GM12878 (cell line): ENCODE results near the gene TOX2. TPM values are rescaled to one million over a fixed set of nuclear protein-coding genes. Genes with fewer than 3 reads are reported as not detected.

ENCODE experiments used
- ATAC-seq: fragments of 200-7000 bp; cut with Tn5 transposase; 3 replicates; pipeline ENCODE4 v1.9.1; 2020; ENCODE audit warnings: mild to moderate bottlenecking, moderate library complexity
- BruUV-seq: library from RNA; stranded (reverse); fragments of 400-500 nt; replicated peaks from 2 replicates; lab custom pipeline; 2021; lab: Mats Ljungman, UMichigan
- CTCF ChIA-PET: fragments of 300-600 bp; sonication (Branson Sonifier 250); formaldehyde crosslinking; extraction: SDS; loops from one replicate; lab custom pipeline; 2021; ENCODE audit warnings: inconsistent platforms; lab: Yijun Ruan, JAX
- POLR2A ChIA-PET: fragments of 350-600 bp; formaldehyde crosslinking; extraction: SDS; loops from one replicate; lab custom pipeline; 2021; ENCODE audit warnings: inconsistent platforms; lab: Charles Lee
- RAD21 ChIA-PET: fragments of 300-600 bp; sonication (Branson Sonifier 250); formaldehyde crosslinking; loops from one replicate; lab custom pipeline; 2023; ENCODE audit warnings: antibody characterized with exemption; ENCODE audit not compliant: unreplicated experiment; lab: Charles Lee
- SMC1A ChIA-PET: fragments of 300-600 bp; sonication (Branson Sonifier 250); formaldehyde crosslinking; loops from one replicate; lab custom pipeline; 2023; ENCODE audit not compliant: unreplicated experiment, uncharacterized antibody; lab: Charles Lee
- DNase-seq: peaks from one replicate; pipeline ENCODE4 v3.0.0-alpha.2; 2011; ENCODE audit warnings: low read depth, low spot score
- FAIRE-seq: peaks from 3 replicates; lab custom pipeline; 2011; peaks lifted over from hg19 to GRCh38; lab: Jason Lieb, UNC
- H2AFZ ChIP-seq: 2 replicates; pipeline ENCODE4 v1.6.0; 2011; ENCODE audit warnings: low read depth, low read length, control low read depth; ENCODE audit not compliant: control insufficient read depth
- H3K27ac ChIP-seq: 2 replicates; pipeline ENCODE4 v1.5.1; 2011; ENCODE audit warnings: control low read depth; ENCODE audit not compliant: control insufficient read depth, insufficient read depth
- H3K27me3 ChIP-seq, 2 experiments: replicated peaks in 1 of 2; 2 replicates each; pipeline versions ENCODE4 v1.6.0 to v1.6.1; 2011; ENCODE audit warnings: low read length in 1 of 2; ENCODE audit not compliant: control insufficient read depth in 2 of 2, insufficient read depth in 2 of 2
- H3K36me3 ChIP-seq, 2 experiments: 2 replicates each; pipeline ENCODE4 v1.5.1; 2011; ENCODE audit warnings: low read length in 1 of 2; ENCODE audit not compliant: control insufficient read depth in 2 of 2, insufficient read depth in 2 of 2
- H3K4me1 ChIP-seq: 2 replicates; pipeline ENCODE4 v1.6.1; 2011; ENCODE audit warnings: mild to moderate bottlenecking, low read length, moderate library complexity, mixed read lengths; ENCODE audit not compliant: control insufficient read depth, insufficient read depth
- H3K4me2 ChIP-seq: 2 replicates; pipeline ENCODE4 v1.6.0; 2011; ENCODE audit warnings: control low read depth; ENCODE audit not compliant: control insufficient read depth, insufficient read depth
- H3K4me3 ChIP-seq: fragments of 200-600 bp; sonication (generic); 2 replicates; pipeline ENCODE4 v1.5.1; 2016
- H3K79me2 ChIP-seq: 2 replicates; pipeline ENCODE4 v1.6.0; 2011; ENCODE audit warnings: low read length; ENCODE audit not compliant: control insufficient read depth, insufficient read depth
- H3K9ac ChIP-seq: 2 replicates; pipeline ENCODE4 v1.8.0; 2011; ENCODE audit warnings: low read length, control low read depth, mixed read lengths; ENCODE audit not compliant: control insufficient read depth, insufficient read depth
- H3K9me3 ChIP-seq: replicated peaks from 3 replicates; pipeline ENCODE4 v1.5.1; 2011; ENCODE audit warnings: mild to moderate bottlenecking, low read length; ENCODE audit not compliant: control insufficient read depth, insufficient read depth
- H4K20me1 ChIP-seq: 2 replicates; pipeline ENCODE4 v1.6.0; 2011; ENCODE audit not compliant: control insufficient read depth, insufficient read depth
- EED ChIP-seq: sonication (generic); IDR thresholded peaks from 2 replicates; pipeline ENCODE4 v1.6.1; 2016; ENCODE audit warnings: antibody characterized with exemption, low read depth
- GATAD2B ChIP-seq: fragments of 450-650 bp; conservative IDR thresholded peaks from 2 replicates; pipeline ENCODE4 v1.6.1; 2017; ENCODE audit warnings: low read depth, mild to moderate bottlenecking, moderate library complexity
- NR2C1 ChIP-seq: fragments of 450-650 bp; IDR thresholded peaks from 2 replicates; pipeline ENCODE4 v1.6.1; 2017; ENCODE audit warnings: antibody characterized with exemption, mild to moderate bottlenecking, moderate library complexity
- POU2F2 ChIP-seq: IDR thresholded peaks from 3 replicates; pipeline ENCODE4 v1.6.1; 2011; ENCODE audit warnings: low read depth, mild to moderate bottlenecking, low read length, borderline replicate concordance
- RB1 ChIP-seq: fragments of 450-650 bp; formaldehyde crosslinking; IDR thresholded peaks from 2 replicates; pipeline ENCODE4 v1.6.1; 2017; ENCODE audit warnings: mild to moderate bottlenecking, borderline replicate concordance
- RUNX3 ChIP-seq: IDR thresholded peaks from 2 replicates; pipeline ENCODE4 v1.6.1; 2012; ENCODE audit warnings: low read length, inconsistent platforms
- SMARCA5 ChIP-seq: fragments of 450-650 bp; IDR thresholded peaks from 2 replicates; pipeline ENCODE4 v1.6.1; 2017; ENCODE audit warnings: mild to moderate bottlenecking
- SUZ12 ChIP-seq: fragments of 200-600 bp; sonication (generic); IDR thresholded peaks from one replicate; pipeline ENCODE4 v1.6.1; 2018; ENCODE audit warnings: antibody characterized with exemption, mild to moderate bottlenecking; ENCODE audit not compliant: unreplicated experiment
- TCF12 ChIP-seq: IDR thresholded peaks from 2 replicates; pipeline ENCODE4 v1.6.1; 2011; ENCODE audit warnings: low read depth, mild to moderate bottlenecking, low read length
- ZNF24 ChIP-seq: fragments of 450-650 bp; IDR thresholded peaks from 2 replicates; pipeline ENCODE4 v1.6.1; 2017; ENCODE audit warnings: antibody characterized with exemption, mild to moderate bottlenecking
- ZSCAN29 ChIP-seq: fragments of 450-650 bp; IDR thresholded peaks from 2 replicates; pipeline ENCODE4 v1.6.1; 2017; ENCODE audit warnings: mild to moderate bottlenecking, moderate library complexity
- WGBS: methylation state at CpG from one replicate; pipeline ENCODE4 v1.1.6; 2016; ENCODE audit warnings: low lambda C conversion rate; ENCODE audit not compliant: insufficient replicate concordance, insufficient coverage; ENCODE audit errors: missing lambda C conversion rate; 5-methylcytosine and 5-hydroxymethylcytosine counted together
- in situ Hi-C: fragments of 300-500 bp; cut with MboI; formaldehyde crosslinking; loops from 9 replicates; pipeline ENCODE4 v1.14.3; 2018; ENCODE audit warnings: mixed read lengths
- intact Hi-C: fragments of 100-400 bp; cut with micrococcal nuclease; formaldehyde crosslinking; loops from one replicate; pipeline ENCODE4 v1.14.2; 2022; ENCODE audit not compliant: unreplicated experiment
- polyA plus RNA-seq, 11 experiments: library from polyadenylated mRNA; depleted of rRNA in 4 of 11; unstranded in 6 of 11; stranded (reverse) in 5 of 11; fragments of >200 nt; fragmentation: Nextera tagmentation in 4 of 11; fragmentation: Illumina TruSeq in 1 of 11; extraction: Ambion mirVana in 4 of 11; extraction: Trizol in 1 of 11; gene quantifications; 1 replicate in 1 of 11; 2 replicates in 10 of 11; pipeline versions ENCODE4 v1.2.1 to v1.2.3, GENCODE V29; 2011 to 2016; ENCODE audit warnings: inconsistent platforms in 2 of 11, missing spikeins in 2 of 11, low read depth in 1 of 11
- total RNA-seq, 4 experiments: library from RNA; depleted of rRNA in 3 of 4; stranded (reverse); fragments of >200 nt in 3 of 4; fragmentation: Illumina TruSeq in 1 of 4; extraction: Trizol in 1 of 4; gene quantifications; 2 replicates each; pipeline versions ENCODE4 v1.2.1 to v1.2.3, GENCODE V29; 2013 to 2021
- TF ChIP-seq, protein P1 (sequence below): fragments of 450-650 bp; IDR thresholded peaks from 2 replicates; pipeline ENCODE4 v1.6.1; 2017; ENCODE audit warnings: mild to moderate bottlenecking
- TF ChIP-seq, protein P2 (sequence below): IDR thresholded peaks from 2 replicates; pipeline ENCODE4 v1.6.1; 2011; ENCODE audit warnings: mild to moderate bottlenecking, low read depth, low read length, moderate library complexity; ENCODE audit not compliant: insufficient replicate concordance

TOX2 gene
- total and polyA plus RNA-seq, 10 of the 15 experiments (the other 5 are each of a cell fraction or from before 2014, with no cell fraction given): 2.6 to 40.5 (median 7.9) TPM

DNA sequence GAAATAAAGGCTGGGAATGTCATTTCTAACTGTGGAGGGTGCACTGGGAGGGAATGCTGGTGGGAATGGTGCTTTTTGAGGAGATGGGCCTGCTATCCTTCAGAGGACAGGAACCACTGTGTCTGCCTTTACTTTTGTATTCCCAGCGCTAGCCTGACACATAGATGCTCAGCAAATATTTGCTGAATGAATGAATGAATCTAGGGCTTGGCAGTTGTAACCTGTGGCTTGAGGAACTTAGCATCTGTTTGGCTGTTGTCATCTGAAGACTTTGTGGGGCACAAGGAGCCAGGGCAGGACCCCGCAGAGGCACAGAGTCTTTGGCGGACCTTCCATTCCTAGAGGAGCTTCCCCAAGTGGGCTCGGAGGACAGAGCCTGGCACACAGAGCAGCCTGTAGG lies 6.1 kb downstream of the TOX2 start:
- intact Hi-C loops (loop anchor here (5.0 kb wide), 1 partner anchor 82 kb away; no protein-coding TSS in a partner anchor), in situ Hi-C loops (no loop called here)
- FAIRE-seq (no peak), DNase-seq (no peak), ATAC-seq (no peak)
- Histone ChIP-seq H4K20me1 (no peaks in the 10 kb centered on the region; the same call in 1 of the 2 replicates), H3K4me1 (peaks cover 43% of the 10 kb centered on the region), H3K27ac (no peak overlapping the region), H3K27me3 (no peaks in the 10 kb centered on the region; a peak in 1 of 4 replicates), H2AFZ (no peak overlapping the region), H3K79me2 (no peaks in the 10 kb centered on the region), H3K4me2 (no peak overlapping the region), H3K9ac (no peak overlapping the region), H3K9me3 (no peaks in the 10 kb centered on the region), H3K36me3 (no peaks in the 10 kb centered on the region), H3K4me3 (no peak overlapping the region)
- TF ChIP-seq ZNF24 (peak; percentile 81), RB1 (no peak)
- ChIA-PET POLR2A (interaction anchor here (0.5 to 1.0 kb wide), 6 partner anchors 15 to 174 kb away, joined by 3 to 7 read pairs (median 4); no protein-coding TSS in a partner anchor), SMC1A (interaction anchor here (0.9 to 7.5 kb wide), 7 partner anchors 10 to 240 kb away, joined by 3 to 68 read pairs (median 3); no protein-coding TSS in a partner anchor), RAD21 (interaction anchor here (1.4 to 6.8 kb wide), 4 partner anchors 22 to 170 kb away, joined by 4 to 57 read pairs (median 8); no protein-coding TSS in a partner anchor), CTCF (interaction anchor here (1.5 to 5.9 kb wide), 4 partner anchors 20 to 171 kb away, joined by 3 to 40 read pairs (median 7); no protein-coding TSS in a partner anchor)
- BruUV-seq: no TSS peak
- WGBS: 87% methylated on average over 4 of the region's 4 CpGs

- RAD21 ChIA-PET: interaction anchor here (1.4 to 6.8 kb wide), 4 partner anchors 21 to 170 kb away, joined by 4 to 57 read pairs (median 8); no protein-coding TSS in a partner anchor
- 11% methylated on average over 2 of the region's 2 CpGs for WGBS
- Histone ChIP-seq H3K27ac (no peak overlapping the region), H4K20me1 (no peaks in the 10 kb centered on the region; the same call in 1 of the 2 replicates), H3K4me1 (peaks cover 42% of the 10 kb centered on the region), H2AFZ (no peak overlapping the region), H3K79me2 (no peaks in the 10 kb centered on the region), H3K9me3 (no peaks in the 10 kb centered on the region), H3K9ac (no peak overlapping the region), H3K36me3 (no peaks in the 10 kb centered on the region), H3K27me3 (no peaks in the 10 kb centered on the region), H3K4me2 (0 out of 2 replicates have a peak overlapping the region, but pooled peaks have one; percentile 44), H3K4me3 (no peak overlapping the region)
- ATAC-seq: peak; percentile 27
- CTCF ChIA-PET: interaction anchor here (0.8 to 5.9 kb wide), 4 partner anchors 22 to 171 kb away, joined by 3 to 40 read pairs (median 6); no protein-coding TSS in a partner anchor
- POLR2A ChIA-PET: interaction anchor here (0.6 to 1.0 kb wide), 5 partner anchors 15 to 155 kb away, joined by 3 to 7 read pairs (median 4); no protein-coding TSS in a partner anchor
- no peak for FAIRE-seq
- SMC1A ChIA-PET: interaction anchor here (0.9 to 7.5 kb wide), 5 partner anchors 10 to 241 kb away, joined by 3 to 68 read pairs (median 5); no protein-coding TSS in a partner anchor
- intact Hi-C loops: loop anchor here (5.0 kb wide), 1 partner anchor 81 kb away; no protein-coding TSS in a partner anchor
- DNase-seq: no peak
- no TSS peak for BruUV-seq
- in situ Hi-C loops: no loop called here
- TF ChIP-seq NR2C1 (no peak), SUZ12 (no peak), GATAD2B (no peak), EED (peak; percentile 31; the same call in 1 of the 2 replicates), SMARCA5 (0 out of 2 replicates have a peak, but pooled peaks have one; percentile 33), TCF12 (0 out of 2 replicates have a peak, but pooled peaks have one; percentile 30), POU2F2 (no peak), ZSCAN29 (no peak), RUNX3 (no peak)
- TF ChIP-seq, protein P1, sequence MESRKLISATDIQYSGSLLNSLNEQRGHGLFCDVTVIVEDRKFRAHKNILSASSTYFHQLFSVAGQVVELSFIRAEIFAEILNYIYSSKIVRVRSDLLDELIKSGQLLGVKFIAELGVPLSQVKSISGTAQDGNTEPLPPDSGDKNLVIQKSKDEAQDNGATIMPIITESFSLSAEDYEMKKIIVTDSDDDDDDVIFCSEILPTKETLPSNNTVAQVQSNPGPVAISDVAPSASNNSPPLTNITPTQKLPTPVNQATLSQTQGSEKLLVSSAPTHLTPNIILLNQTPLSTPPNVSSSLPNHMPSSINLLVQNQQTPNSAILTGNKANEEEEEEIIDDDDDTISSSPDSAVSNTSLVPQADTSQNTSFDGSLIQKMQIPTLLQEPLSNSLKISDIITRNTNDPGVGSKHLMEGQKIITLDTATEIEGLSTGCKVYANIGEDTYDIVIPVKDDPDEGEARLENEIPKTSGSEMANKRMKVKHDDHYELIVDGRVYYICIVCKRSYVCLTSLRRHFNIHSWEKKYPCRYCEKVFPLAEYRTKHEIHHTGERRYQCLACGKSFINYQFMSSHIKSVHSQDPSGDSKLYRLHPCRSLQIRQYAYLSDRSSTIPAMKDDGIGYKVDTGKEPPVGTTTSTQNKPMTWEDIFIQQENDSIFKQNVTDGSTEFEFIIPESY: no peak
- TF ChIP-seq, protein P2, sequence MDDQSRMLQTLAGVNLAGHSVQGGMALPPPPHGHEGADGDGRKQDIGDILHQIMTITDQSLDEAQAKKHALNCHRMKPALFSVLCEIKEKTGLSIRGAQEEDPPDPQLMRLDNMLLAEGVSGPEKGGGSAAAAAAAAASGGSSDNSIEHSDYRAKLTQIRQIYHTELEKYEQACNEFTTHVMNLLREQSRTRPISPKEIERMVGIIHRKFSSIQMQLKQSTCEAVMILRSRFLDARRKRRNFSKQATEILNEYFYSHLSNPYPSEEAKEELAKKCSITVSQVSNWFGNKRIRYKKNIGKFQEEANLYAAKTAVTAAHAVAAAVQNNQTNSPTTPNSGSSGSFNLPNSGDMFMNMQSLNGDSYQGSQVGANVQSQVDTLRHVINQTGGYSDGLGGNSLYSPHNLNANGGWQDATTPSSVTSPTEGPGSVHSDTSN: no peak
These were observed 6.7 kb downstream of the TOX2 start for GRCh38 chr20:43921227-43921780.
